ENCODE measurements around the gene PGAP3.

- TF ChIP-seq POLR2AphosphoS5 (IDR thresholded peaks at IDR 0.05) (no peak), POLR2A (IDR thresholded peaks at IDR 0.05) (no peak)
Observed at GRCh38 chr17:39648616-39649366, 39.1 kb downstream of the PGAP3 start.

Data from breast epithelium (tissue), 3 donors.